OCI-LY3 (cell line): ENCODE measurements around the gene SEMA5A.

Source experiments
- H2AFZ ChIP-seq: fragments of 200-600, 300-600 bp; shearing (Covaris generic); 2 replicates; pipeline ENCODE4 v1.6.0; 2014; ENCODE audit warnings: antibody characterized with exemption, low read depth, low read length
- H3K27ac ChIP-seq: fragments of 200-600, 300-600 bp; sonication (generic); 2 replicates; pipeline ENCODE4 v1.5.1; 2014; ENCODE audit warnings: mild to moderate bottlenecking, low read length, moderate library complexity, mixed read lengths
- H3K27me3 ChIP-seq: fragments of 200-600, 300-600 bp; sonication (generic); 2 replicates; pipeline ENCODE4 v1.6.1; 2014; ENCODE audit warnings: low read depth, low read length, mixed read lengths
- H3K36me3 ChIP-seq: fragments of 200-600, 300-600 bp; sonication (generic); replicated peaks from 2 replicates; pipeline ENCODE3; 2014; ENCODE audit warnings: low read depth, low read length, mixed read lengths
- H3K4me1 ChIP-seq: fragments of 300-600, 200-600 bp; sonication (generic); 2 replicates; pipeline ENCODE4 v1.6.1; 2014; ENCODE audit warnings: low read length, mixed read lengths
- H3K4me2 ChIP-seq: fragments of 200-600, 300-600 bp; sonication (generic); 2 replicates; pipeline ENCODE4 v1.6.1; 2014; ENCODE audit warnings: low read length, mixed read lengths
- H3K4me3 ChIP-seq: fragments of 300-600, 200-600 bp; sonication (generic); 2 replicates; pipeline ENCODE4 v1.5.1; 2014; ENCODE audit warnings: antibody characterized with exemption, mild to moderate bottlenecking, low read length, moderate library complexity
- H3K79me2 ChIP-seq: fragments of 300-600, 200-600 bp; shearing (Covaris generic); 2 replicates; pipeline ENCODE4 v1.6.1; 2014; ENCODE audit warnings: mild to moderate bottlenecking, low read length, mixed read lengths
- H3K9ac ChIP-seq: fragments of 300-600, 200-600 bp; shearing (Covaris generic); 2 replicates; pipeline ENCODE4 v1.6.0; 2014; ENCODE audit warnings: mild to moderate bottlenecking, low read length, moderate library complexity
- H3K9me3 ChIP-seq: fragments of 200-600, 300-600 bp; shearing (Covaris generic); 2 replicates; pipeline ENCODE4 v1.6.1; 2014; ENCODE audit warnings: low read length, mixed read lengths; ENCODE audit not compliant: insufficient read depth
- H4K20me1 ChIP-seq: fragments of 200-600, 300-600 bp; sonication (generic); 2 replicates; pipeline ENCODE4 v1.6.1; 2016; ENCODE audit warnings: low read length, mixed read lengths; ENCODE audit not compliant: insufficient read depth
- EZH2phosphoT487 ChIP-seq: fragments of 200-600 bp; shearing (Covaris generic); IDR thresholded peaks from 2 replicates; pipeline ENCODE4 v1.6.1; 2018; ENCODE audit warnings: antibody characterized with exemption, mixed run types, low read depth
- TF ChIP-seq, protein P1 (sequence below): fragments of 200-600, 300-600 bp; sonication (generic); IDR thresholded peaks from 2 replicates; pipeline ENCODE4 v1.5.1; 2014; ENCODE audit warnings: antibody characterized with exemption, low read length, low read depth

The SEMA5A gene

DNA sequence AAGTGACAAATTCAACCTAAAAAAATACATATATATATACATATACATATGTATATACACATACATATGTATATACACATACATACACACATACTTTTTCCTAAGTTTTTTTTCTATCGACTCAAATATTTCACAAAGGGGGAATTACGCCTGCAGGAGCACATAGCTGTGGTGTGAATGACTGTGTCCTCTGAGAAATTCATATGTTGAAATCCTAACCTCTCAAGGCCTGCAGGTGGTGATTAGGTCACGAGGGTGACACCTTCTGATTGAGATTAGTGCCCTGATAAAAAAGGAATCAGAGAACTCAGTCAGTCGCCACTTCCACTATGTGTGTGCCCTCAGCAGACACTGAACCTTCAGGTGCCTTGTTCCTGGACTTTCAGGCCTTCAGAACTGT lies 248.7 kb downstream of the SEMA5A start:
- H2AFZ ChIP-seq, result no peak overlapping the region
- H3K27me3 ChIP-seq, result no peaks in the 10 kb centered on the region
- no peak for TF ChIP-seq EZH2phosphoT487
- TF ChIP-seq, protein P1, sequence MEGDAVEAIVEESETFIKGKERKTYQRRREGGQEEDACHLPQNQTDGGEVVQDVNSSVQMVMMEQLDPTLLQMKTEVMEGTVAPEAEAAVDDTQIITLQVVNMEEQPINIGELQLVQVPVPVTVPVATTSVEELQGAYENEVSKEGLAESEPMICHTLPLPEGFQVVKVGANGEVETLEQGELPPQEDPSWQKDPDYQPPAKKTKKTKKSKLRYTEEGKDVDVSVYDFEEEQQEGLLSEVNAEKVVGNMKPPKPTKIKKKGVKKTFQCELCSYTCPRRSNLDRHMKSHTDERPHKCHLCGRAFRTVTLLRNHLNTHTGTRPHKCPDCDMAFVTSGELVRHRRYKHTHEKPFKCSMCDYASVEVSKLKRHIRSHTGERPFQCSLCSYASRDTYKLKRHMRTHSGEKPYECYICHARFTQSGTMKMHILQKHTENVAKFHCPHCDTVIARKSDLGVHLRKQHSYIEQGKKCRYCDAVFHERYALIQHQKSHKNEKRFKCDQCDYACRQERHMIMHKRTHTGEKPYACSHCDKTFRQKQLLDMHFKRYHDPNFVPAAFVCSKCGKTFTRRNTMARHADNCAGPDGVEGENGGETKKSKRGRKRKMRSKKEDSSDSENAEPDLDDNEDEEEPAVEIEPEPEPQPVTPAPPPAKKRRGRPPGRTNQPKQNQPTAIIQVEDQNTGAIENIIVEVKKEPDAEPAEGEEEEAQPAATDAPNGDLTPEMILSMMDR, result no peak
- H3K4me2 ChIP-seq, result no peak overlapping the region
- H3K9ac ChIP-seq, result no peak overlapping the region
- H3K4me3 ChIP-seq, result no peak overlapping the region
- no peaks in the 10 kb centered on the region for H3K9me3 ChIP-seq
- no peak overlapping the region for H3K27ac ChIP-seq
- H3K79me2 ChIP-seq, result no peaks in the 10 kb centered on the region
- no peaks in the 10 kb centered on the region for H4K20me1 ChIP-seq
- H3K36me3 ChIP-seq, result no peaks in the 10 kb centered on the region
- no peaks in the 10 kb centered on the region for H3K4me1 ChIP-seq

DNA sequence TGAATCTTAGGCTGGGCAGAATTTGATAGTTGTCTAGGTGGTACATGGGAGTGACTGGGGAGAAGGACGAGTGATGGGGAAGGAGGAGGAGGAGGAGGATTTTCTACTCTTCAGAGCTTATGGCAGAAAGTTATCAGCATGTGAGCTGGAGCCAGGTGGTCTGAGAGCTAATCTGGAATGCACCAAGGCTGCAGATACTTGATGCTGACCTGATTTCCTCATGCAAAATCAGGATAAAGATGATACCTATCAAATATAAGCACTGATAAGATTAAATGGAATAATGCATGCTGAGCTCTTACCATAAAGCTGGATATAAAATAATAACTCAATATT lies 250.4 kb downstream of the SEMA5A start:
- Histone ChIP-seq H3K9me3 (no peaks in the 10 kb centered on the region), H3K27me3 (no peaks in the 10 kb centered on the region), H3K9ac (no peak overlapping the region), H3K4me3 (no peak overlapping the region), H4K20me1 (no peaks in the 10 kb centered on the region), H3K4me2 (no peak overlapping the region), H3K36me3 (no peaks in the 10 kb centered on the region), H2AFZ (no peak overlapping the region), H3K27ac (no peak overlapping the region), H3K4me1 (no peaks in the 10 kb centered on the region), H3K79me2 (no peaks in the 10 kb centered on the region)
- TF ChIP-seq, protein P1, result no peak
- TF ChIP-seq EZH2phosphoT487, result no peak

- no peaks in the 10 kb centered on the region for H3K36me3 ChIP-seq
- H3K9ac ChIP-seq, result no peak overlapping the region
- H2AFZ ChIP-seq, result no peak overlapping the region
- H3K27me3 ChIP-seq, result no peaks in the 10 kb centered on the region
- no peaks in the 10 kb centered on the region for H3K4me1 ChIP-seq
- no peak overlapping the region for H3K4me3 ChIP-seq
- no peak overlapping the region for H3K27ac ChIP-seq
- TF ChIP-seq EZH2phosphoT487, result no peak
- TF ChIP-seq, protein P1, result no peak
- H4K20me1 ChIP-seq, result no peaks in the 10 kb centered on the region
- no peak overlapping the region for H3K4me2 ChIP-seq
- no peaks in the 10 kb centered on the region for H3K9me3 ChIP-seq
- H3K79me2 ChIP-seq, result no peaks in the 10 kb centered on the region
These were observed 250.9 kb downstream of the SEMA5A start for GRCh38 chr5:9294793-9295465.

DNA sequence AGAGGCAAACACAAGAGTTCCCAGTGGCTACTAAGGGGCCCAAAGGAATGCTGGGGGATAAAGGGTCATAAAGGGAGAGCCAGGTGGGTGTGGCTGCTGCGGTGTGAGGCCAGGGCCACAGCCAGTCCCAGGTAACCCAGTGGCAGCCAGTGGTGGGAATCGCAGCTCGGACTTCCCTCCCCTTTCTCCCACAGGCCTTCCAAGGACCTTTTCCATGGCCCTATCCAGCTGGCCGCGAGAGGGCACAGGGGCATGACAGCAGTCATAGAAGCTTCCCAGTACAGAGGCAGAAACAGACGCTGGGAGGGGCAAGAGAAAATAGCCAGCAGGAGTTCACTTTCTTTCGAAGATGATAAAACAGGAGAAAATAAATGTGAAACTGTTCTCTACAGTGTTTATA lies 257.6 kb downstream of the SEMA5A start:
- Histone ChIP-seq H3K4me3 (no peak overlapping the region), H3K4me1 (no peaks in the 10 kb centered on the region), H3K4me2 (no peak overlapping the region), H3K27ac (no peak overlapping the region), H3K27me3 (no peaks in the 10 kb centered on the region), H3K36me3 (no peaks in the 10 kb centered on the region), H4K20me1 (no peaks in the 10 kb centered on the region), H3K9me3 (no peaks in the 10 kb centered on the region), H3K79me2 (no peaks in the 10 kb centered on the region), H3K9ac (no peak overlapping the region), H2AFZ (no peak overlapping the region)
- TF ChIP-seq, protein P1, result no peak
- TF ChIP-seq EZH2phosphoT487, result no peak
